Stimulated activated CD4-positive, alpha-beta T cell treated with anti-CD3 and anti-CD28 coated beads, TNF-alpha, amount 100 ng/mL, for 48 hours (primary cell): ENCODE measurements around the gene NOX4.
"Not testable (repeated sequence)": the region's sequence is repeated elsewhere in the genome, so short reads cannot be mapped to it uniquely, and the experiment has no call there.

Source experiments
- DNase-seq, 3 donors: peaks; one replicate each; pipeline ENCODE4 v3.0.0-alpha.2; 2020; ENCODE audit warnings: low read depth in 3 of 3

The NOX4 gene

DNA sequence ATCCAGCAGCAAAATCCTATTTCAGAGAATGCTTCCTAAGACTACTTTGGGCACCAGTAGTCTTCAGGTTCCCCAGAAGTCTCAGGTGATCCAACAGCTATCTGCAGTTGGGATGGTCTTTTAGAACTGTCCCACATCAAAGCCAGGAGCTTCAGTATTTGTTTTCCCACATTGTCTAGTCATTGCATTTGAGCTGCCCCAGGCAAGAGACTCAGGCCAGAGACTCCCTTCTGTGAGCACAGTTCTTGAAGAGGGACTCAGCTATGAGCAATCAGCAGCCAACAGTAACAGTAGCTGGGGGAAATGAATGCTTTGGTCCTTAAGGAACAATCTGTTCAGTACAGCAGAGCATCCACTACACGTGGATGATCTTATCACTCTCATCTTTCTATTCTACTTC, 188.1 kb downstream of the NOX4 start:
- not testable (repeated sequence) for DNase-seq

GRCh38 chr11:89295023-89295422, 196.2 kb downstream of the NOX4 start:
- not testable (repeated sequence) for DNase-seq

DNA sequence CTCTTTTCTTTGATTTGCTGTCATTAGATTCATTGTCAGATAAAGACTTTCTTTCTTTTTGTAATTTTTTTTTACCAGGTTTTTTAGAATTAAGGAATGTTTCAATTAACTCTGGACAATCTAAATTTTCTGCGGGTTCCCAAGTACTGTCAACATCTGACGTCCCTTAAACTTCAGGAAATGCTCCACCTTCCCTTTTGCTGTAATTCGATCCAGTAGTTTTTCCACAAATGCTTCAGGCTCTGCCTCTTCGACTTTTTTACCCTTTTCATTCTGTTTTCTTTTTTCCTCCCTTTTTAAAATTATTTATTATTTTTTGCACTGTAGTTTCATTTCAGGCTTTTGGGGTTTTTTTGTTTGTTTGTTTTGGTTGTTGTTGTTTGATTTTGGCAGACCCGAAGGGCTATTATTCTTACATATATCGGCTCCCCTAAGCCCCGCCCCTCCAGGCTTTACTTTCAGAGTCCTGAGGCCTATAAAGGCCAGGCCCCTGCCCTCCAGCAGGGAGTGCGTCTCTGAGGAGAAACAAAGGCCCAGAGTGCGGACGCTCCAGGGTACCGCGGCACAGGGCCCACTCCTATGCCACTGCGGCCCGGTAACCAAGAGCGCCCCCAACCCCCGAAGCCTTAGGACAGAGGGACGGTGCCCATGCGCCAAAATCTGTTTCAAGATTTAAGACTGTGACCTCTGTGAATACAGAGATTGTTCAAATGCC, 197.1 kb downstream of the NOX4 start:
- DNase-seq, result no peak

DNA sequence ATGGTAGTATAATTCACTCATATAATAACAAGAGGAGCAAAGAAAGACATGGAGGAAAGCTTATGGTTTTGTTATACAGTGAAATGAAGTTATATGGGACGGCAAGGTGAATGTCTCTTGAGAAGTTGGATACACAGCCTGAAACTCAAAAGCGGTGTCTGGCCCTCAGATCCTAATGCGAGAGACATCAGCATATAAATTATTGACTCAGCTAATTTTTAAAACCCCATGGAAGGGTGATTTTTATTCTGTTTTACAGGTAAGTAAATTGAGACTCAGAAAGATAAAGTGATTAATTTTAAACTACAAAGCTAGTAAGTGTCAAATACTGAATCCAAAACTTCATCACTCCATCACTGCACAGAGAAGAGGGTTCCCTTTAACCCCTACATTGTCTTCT, 203.2 kb downstream of the NOX4 start:
- DNase-seq, result not testable (repeated sequence)

- DNase-seq, result not testable (repeated sequence)
Observed at GRCh38 chr11:89286601-89287000, 204.6 kb downstream of the NOX4 start.

GRCh38 chr11:89281032-89281677, 210.0 kb downstream of the NOX4 start:
- not testable (repeated sequence) for DNase-seq

- DNase-seq, result no peak
Observed at GRCh38 chr11:89279176-89279575, 212.0 kb downstream of the NOX4 start.

DNA sequence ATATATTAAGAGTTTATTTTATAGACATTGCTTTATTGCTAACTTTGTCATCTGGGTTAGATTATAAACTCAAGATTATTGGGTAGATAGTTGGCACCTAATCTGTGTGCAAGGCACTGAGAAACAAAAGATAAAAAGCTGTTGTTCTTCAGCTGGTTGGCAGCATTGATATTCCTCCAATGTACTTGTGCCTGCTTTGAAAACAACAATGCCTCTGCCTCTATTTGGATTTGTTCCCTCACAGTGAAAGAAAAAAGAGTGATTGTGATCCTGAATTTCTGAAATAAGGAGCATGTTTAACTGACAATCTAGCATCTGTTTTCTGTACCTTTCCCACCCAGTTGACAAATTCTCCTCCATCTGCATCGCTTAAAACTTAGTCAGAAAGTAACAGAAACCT, 215.2 kb downstream of the NOX4 start:
- DNase-seq, result no peak
